HCT116 (cell line): Measurements from ENCODE around the gene ATP6V0A1. TPM values are rescaled to one million over a fixed set of nuclear protein-coding genes. Genes with fewer than 3 reads are reported as not detected.
A peak's percentile ranks its signal among the peaks of the same experiment; 100 is the strongest.

Source experiments
- ATAC-seq: fragments of 200-7000 bp; cut with Tn5 transposase; 2 replicates; pipeline ENCODE4 v1.9.1; 2020; ENCODE audit warnings: mild to moderate bottlenecking, moderate library complexity
- BruUV-seq: library from RNA; stranded (reverse); fragments of 400-500 nt; replicated peaks from 2 replicates; lab custom pipeline; 2021; lab: Mats Ljungman, UMichigan
- CTCF ChIA-PET: fragments of 300-600 bp; sonication (Branson Sonifier 250); formaldehyde crosslinking; loops from one replicate; lab custom pipeline; 2021; ENCODE audit warnings: antibody characterized with exemption; lab: Charles Lee
- POLR2A ChIA-PET: fragments of 300-600, 350-600 bp; sonication (Branson Sonifier 250); formaldehyde crosslinking; loops from one replicate; lab custom pipeline; 2021; ENCODE audit warnings: antibody characterized with exemption; lab: Charles Lee
- RAD21 ChIA-PET, 2 experiments: fragments of 300-600 bp; sonication (Branson Sonifier 250); formaldehyde crosslinking; loops; one replicate each; lab custom pipeline; 2023; ENCODE audit warnings: low total read pairs in 2 of 2; ENCODE audit not compliant: uncharacterized antibody in 2 of 2, unreplicated experiment in 2 of 2, low non-redundant PET in 1 of 2; lab: Charles Lee
- DNase-seq: peaks from one replicate; pipeline ENCODE4 v3.0.0-alpha.2; 2010; ENCODE audit warnings: low read depth, low spot score
- H2AFZ ChIP-seq: fragments of 200-600 bp; shearing (Covaris generic), sonication (generic); 2 replicates; pipeline ENCODE4 v1.6.1; 2017; ENCODE audit warnings: low read depth, mixed run types, mixed read lengths, antibody characterized with exemption, low read length; ENCODE audit not compliant: poor library complexity, severe bottlenecking
- H3K27ac ChIP-seq: 2 replicates; pipeline ENCODE4 v1.5.1; 2012; ENCODE audit warnings: low read depth, low read length
- H3K27me3 ChIP-seq: fragments of 200-600 bp; sonication (generic); 2 replicates; pipeline ENCODE4 v1.6.1; 2016; ENCODE audit warnings: mixed run types, low read length, mixed read lengths; ENCODE audit not compliant: insufficient read depth
- H3K36me3 ChIP-seq, 2 experiments: fragments of 200-500 bp in 1 of 2; fragments of 200-600 bp in 1 of 2; sonication (Bioruptor generic) in 1 of 2; sonication (generic) in 1 of 2; 2 replicates each; pipeline versions ENCODE4 v1.5.1 to v1.6.1; 2014 to 2016; ENCODE audit warnings: low read length in 2 of 2, inconsistent platforms in 1 of 2, mixed read lengths in 1 of 2, mixed run types in 1 of 2; ENCODE audit not compliant: insufficient read depth in 2 of 2, control insufficient read depth in 1 of 2
- H3K4me1 ChIP-seq, 2 experiments: fragments of 200-600 bp in 1 of 2; sonication (generic) in 1 of 2; 2 replicates each; pipeline versions ENCODE4 v1.5.1 to v1.6.1; 2012 to 2017; ENCODE audit warnings: low read length in 2 of 2, inconsistent platforms in 1 of 2, mild to moderate bottlenecking in 1 of 2, mixed read lengths in 1 of 2, mixed run types in 1 of 2, moderate library complexity in 1 of 2; ENCODE audit not compliant: insufficient read depth in 2 of 2, control insufficient read depth in 1 of 2
- H3K4me2 ChIP-seq: fragments of 200-600 bp; sonication (generic); 2 replicates; pipeline ENCODE4 v1.6.1; 2017; ENCODE audit warnings: mixed run types, low read length, mixed read lengths
- H3K4me3 ChIP-seq, 2 experiments: fragments of 200-600 bp in 1 of 2; sonication (generic) in 1 of 2; replicated peaks in 1 of 2; 2 replicates each; pipeline ENCODE4 v1.5.1; 2011 to 2016; ENCODE audit warnings: low read length in 2 of 2, control low read depth in 1 of 2, low read depth in 1 of 2, mild to moderate bottlenecking in 1 of 2, mixed read lengths in 1 of 2, mixed run types in 1 of 2
- H3K79me2 ChIP-seq: fragments of 200-600 bp; sonication (generic); 2 replicates; pipeline ENCODE4 v1.6.1; 2017; ENCODE audit warnings: mild to moderate bottlenecking, mixed run types, low read length, moderate library complexity, mixed read lengths; ENCODE audit not compliant: insufficient read depth
- H3K9ac ChIP-seq: fragments of 200-600 bp; sonication (generic); 2 replicates; pipeline ENCODE4 v1.6.1; 2016; ENCODE audit warnings: low read length, mixed read lengths
- H3K9me2 ChIP-seq: fragments of 200-600 bp; sonication (generic), shearing (Covaris generic); 2 replicates; pipeline ENCODE4 v1.6.1; 2017; ENCODE audit warnings: mixed run types, mild to moderate bottlenecking, moderate library complexity; ENCODE audit not compliant: insufficient read depth
- H3K9me3 ChIP-seq, 2 experiments: fragments of 200-500 bp in 1 of 2; fragments of 200-600 bp in 1 of 2; sonication (Bioruptor generic) in 1 of 2; sonication (generic) in 1 of 2; 2 replicates each; pipeline ENCODE4 v1.6.1; 2014 to 2017; ENCODE audit warnings: low read length in 2 of 2, mixed read lengths in 2 of 2, inconsistent platforms in 1 of 2, low read depth in 1 of 2, mild to moderate bottlenecking in 1 of 2, mixed run types in 1 of 2, moderate library complexity in 1 of 2; ENCODE audit not compliant: control insufficient read depth in 1 of 2, insufficient read depth in 1 of 2
- H4K20me1 ChIP-seq: fragments of 200-600 bp; sonication (generic), shearing (Covaris generic); 2 replicates; pipeline ENCODE4 v1.6.1; 2017; ENCODE audit warnings: mixed run types, mild to moderate bottlenecking, moderate library complexity; ENCODE audit not compliant: insufficient read depth
- ATF3 ChIP-seq: IDR thresholded peaks from 2 replicates; pipeline ENCODE4 v1.6.1; 2012
- CBX3 ChIP-seq: IDR thresholded peaks from 2 replicates; pipeline ENCODE4 v1.6.1; 2012; ENCODE audit warnings: low read depth
- CTCF ChIP-seq, 3 experiments: fragments of 200-600 bp in 1 of 3; sonication (generic) in 1 of 3; IDR thresholded peaks in 2 of 3; conservative IDR thresholded peaks in 1 of 3; 2 replicates each; pipeline ENCODE4 v1.5.1; 2012 to 2017; ENCODE audit warnings: low read depth in 2 of 3, low read length in 2 of 3, antibody characterized with exemption in 1 of 3, borderline replicate concordance in 1 of 3, control low read depth in 1 of 3, mild to moderate bottlenecking in 1 of 3, mixed read lengths in 1 of 3, mixed run types in 1 of 3, moderate library complexity in 1 of 3; ENCODE audit not compliant: insufficient read depth in 1 of 3
- EGR1 ChIP-seq: IDR thresholded peaks from 2 replicates; pipeline ENCODE4 v1.6.1; 2012; ENCODE audit warnings: low read depth
- ELF1 ChIP-seq: IDR thresholded peaks from 2 replicates; pipeline ENCODE4 v1.6.1; 2012; ENCODE audit warnings: low read depth, borderline replicate concordance
- EZH2phosphoT487 ChIP-seq: fragments of 200-600 bp; IDR thresholded peaks from 2 replicates; pipeline ENCODE4 v1.6.1; 2018; ENCODE audit warnings: antibody characterized with exemption, borderline replicate concordance
- FOSL1 ChIP-seq: IDR thresholded peaks from 2 replicates; pipeline ENCODE4 v1.6.1; 2012; ENCODE audit warnings: low read depth
- JUND ChIP-seq: IDR thresholded peaks from 2 replicates; pipeline ENCODE4 v1.6.1; 2012
- MAX ChIP-seq: IDR thresholded peaks from 2 replicates; pipeline ENCODE4 v1.6.1; 2012
- POLR2AphosphoS5 ChIP-seq: IDR thresholded peaks from 2 replicates; pipeline ENCODE4 v1.6.1; 2011; ENCODE audit warnings: mild to moderate bottlenecking, low read depth, low read length, moderate library complexity
- RAD21 ChIP-seq: IDR thresholded peaks from 2 replicates; pipeline ENCODE4 v1.6.1; 2012; ENCODE audit warnings: low read depth, mild to moderate bottlenecking
- REST ChIP-seq: IDR thresholded peaks from 2 replicates; pipeline ENCODE4 v1.6.1; 2012; ENCODE audit warnings: low read depth
- SIN3A ChIP-seq: IDR thresholded peaks from 2 replicates; pipeline ENCODE4 v1.6.1; 2012; ENCODE audit warnings: low read depth
- SP1 ChIP-seq: IDR thresholded peaks from 2 replicates; pipeline ENCODE4 v1.6.1; 2012; ENCODE audit warnings: low read depth
- SRF ChIP-seq: IDR thresholded peaks from 2 replicates; pipeline ENCODE4 v1.6.1; 2012; ENCODE audit warnings: low read depth
- ZBTB33 ChIP-seq: IDR thresholded peaks from 2 replicates; pipeline ENCODE4 v1.6.1; 2011; ENCODE audit warnings: mild to moderate bottlenecking, low read length, moderate library complexity; ENCODE audit not compliant: insufficient replicate concordance; ENCODE audit errors: extremely low read depth
- ZFX ChIP-seq: fragments of 450-650 bp; IDR thresholded peaks from 2 replicates; pipeline ENCODE4 v1.6.1; 2017
- ZNF274 ChIP-seq: fragments of 200-500 bp; sonication (Bioruptor generic); IDR thresholded peaks from 2 replicates; pipeline ENCODE4 v1.6.1; 2014; ENCODE audit warnings: mild to moderate bottlenecking, low read depth, low read length, inconsistent platforms
- intact Hi-C: fragments of 100-400 bp; cut with micrococcal nuclease; formaldehyde crosslinking; loops from 2 replicates; pipeline ENCODE4 v1.10.0; 2022
- total RNA-seq: library from RNA; stranded (reverse); gene quantifications from one replicate; pipeline ENCODE4 v1.2.1, GENCODE V29; 2021; ENCODE audit not compliant: unreplicated experiment

ATP6V0A1 gene
- total RNA-seq, 1 experiment from 2014 or later, result 65.2 TPM

- POLR2A ChIA-PET, result interaction anchor here (1.0 kb wide), 2 partner anchors 8 to 40 kb away, joined by 3 read pairs; partner anchors contain the start of gene STAT3
- Histone ChIP-seq H3K27ac (peak overlapping the region; percentile 61), H3K79me2 (no peaks in the 10 kb centered on the region), H4K20me1 (no peaks in the 10 kb centered on the region), H3K4me3 (peak overlapping the region in 1 of 2 experiments; percentile 18; a peak in 1 of 4 replicates), H3K27me3 (no peaks in the 10 kb centered on the region), H2AFZ (peak overlapping the region; percentile 88), H3K4me2 (peak overlapping the region; percentile 44), H3K9me3 (no peaks in the 10 kb centered on the region), H3K9ac (peak overlapping the region; percentile 32), H3K36me3 (no peaks in the 10 kb centered on the region), H3K9me2 (no peaks in the 10 kb centered on the region), H3K4me1 (peaks cover 26 to 60% of the 10 kb centered on the region in 2 experiments)
- ATAC-seq (peak; percentile 86), DNase-seq (peak; percentile 88)
- no TSS peak for BruUV-seq
- RAD21 ChIA-PET, result interaction anchor here in 1 of 2 experiments (1.3 kb wide), 1 partner anchor 99 kb away, joined by 5 read pairs; no protein-coding TSS in a partner anchor
- intact Hi-C loops, result loop anchor here (1.0 to 2.0 kb wide), 2 partner anchors 30 to 88 kb away; partner anchors contain the start of gene ATP6V0A1
- CTCF ChIA-PET, result interaction anchor here (0.7 to 3.2 kb wide), 8 partner anchors 9 to 99 kb away, joined by 3 to 15 read pairs (median 4); no protein-coding TSS in a partner anchor
- TF ChIP-seq ELF1, result no peak
- TF ChIP-seq SP1, result peak; percentile 61
- no peak for TF ChIP-seq ZNF274
- no peak for TF ChIP-seq ZFX
- 0 out of 2 replicates have a peak, but pooled peaks have one; percentile 41 for TF ChIP-seq CBX3
- no peak for TF ChIP-seq EGR1
- TF ChIP-seq SRF, result peak; percentile 53; the same call in 1 of the 2 replicates
- peak; percentile 69 to 78 (median 77); a peak in 5 of 6 replicates for TF ChIP-seq CTCF (IDR thresholded peaks at IDR 0.05 in 2 of 3, conservative IDR thresholded peaks at IDR 0.05 in 1 of 3; ENCODE audit: borderline replicate concordance in 1 of 3, insufficient read depth in 1 of 3, low read depth in 2 of 3, low read length in 2 of 3)
- no peak for TF ChIP-seq EZH2phosphoT487
- TF ChIP-seq REST, result no peak
- no peak for TF ChIP-seq ZBTB33
- TF ChIP-seq RAD21, result peak; percentile 67
- peak; percentile 72 for TF ChIP-seq JUND
- no peak for TF ChIP-seq ATF3
- TF ChIP-seq FOSL1, result peak; percentile 82
- no peak for TF ChIP-seq SIN3A
- TF ChIP-seq POLR2AphosphoS5, result peak; percentile 23; the same call in 1 of the 2 replicates
- TF ChIP-seq MAX, result peak; percentile 45; the same call in 1 of the 2 replicates
Measured at GRCh38 chr17:42428141-42428944, 30.3 kb upstream of the ATP6V0A1 start.
